Measurements from ENCODE around the gene CD59.
"Not testable (repeated sequence)": the region's sequence is repeated elsewhere in the genome, so short reads cannot be mapped to it uniquely, and the experiment has no call there.

CD59 gene

GRCh38 chr11:33731723-33732531 lies 4.3 kb downstream of the CD59 start:
- Mint-ChIP-seq H3K36me3 (ENCODE audit: low read depth) (peaks cover 66% of the 10 kb centered on the region), H3K9me3 (peaks cover 34% of the 10 kb centered on the region), H3K27me3 (ENCODE audit: low read depth, poor library complexity) (peaks cover 2% of the 10 kb centered on the region), H3K4me1 (peaks cover 53% of the 10 kb centered on the region), H3K27ac (peak overlapping the region; percentile 96), H3K4me3 (peak overlapping the region; percentile 35)
- no peak for TF ChIP-seq CTCF (IDR thresholded peaks at IDR 0.05)
- no peak for DNase-seq

- Mint-ChIP-seq H3K4me3 (no peak overlapping the region), H3K27ac (no peak overlapping the region), H3K27me3 (ENCODE audit: low read depth, poor library complexity) (peaks cover 2% of the 10 kb centered on the region), H3K36me3 (ENCODE audit: low read depth) (peaks cover 78% of the 10 kb centered on the region), H3K4me1 (peaks cover 59% of the 10 kb centered on the region), H3K9me3 (peaks cover 45% of the 10 kb centered on the region)
- DNase-seq, result no peak
- TF ChIP-seq CTCF (IDR thresholded peaks at IDR 0.05), result no peak
Observed at GRCh38 chr11:33730716-33731115, 5.5 kb downstream of the CD59 start.

GRCh38 chr11:33729072-33729664 lies 7.1 kb downstream of the CD59 start:
- not testable (repeated sequence) for H3K27ac Mint-ChIP-seq; DNase-seq; H3K27me3 Mint-ChIP-seq (ENCODE audit: low read depth, poor library complexity)
- Mint-ChIP-seq H3K36me3 (ENCODE audit: low read depth) (peaks cover 76% of the 10 kb centered on the region), H3K9me3 (peaks cover 45% of the 10 kb centered on the region), H3K4me1 (peaks cover 62% of the 10 kb centered on the region), H3K4me3 (peak overlapping the region; percentile 39)

- Mint-ChIP-seq H3K36me3 (ENCODE audit: low read depth) (peaks cover 64% of the 10 kb centered on the region), H3K4me1 (peaks cover 67% of the 10 kb centered on the region), H3K9me3 (peaks cover 39% of the 10 kb centered on the region)
- DNase-seq; H3K27ac Mint-ChIP-seq; H3K27me3 Mint-ChIP-seq (ENCODE audit: low read depth, poor library complexity); H3K4me3 Mint-ChIP-seq: not testable (repeated sequence)
Observed at GRCh38 chr11:33727539-33727938, 8.7 kb downstream of the CD59 start.

- H3K27ac Mint-ChIP-seq, result peak overlapping the region; percentile 46
- DNase-seq, result no peak
- TF ChIP-seq CTCF (IDR thresholded peaks at IDR 0.05), result no peak
- H3K4me3 Mint-ChIP-seq, result no peak overlapping the region
- H3K27me3 Mint-ChIP-seq (ENCODE audit: low read depth, poor library complexity), result peaks cover 2% of the 10 kb centered on the region
- peaks cover 72% of the 10 kb centered on the region for H3K4me1 Mint-ChIP-seq
- H3K36me3 Mint-ChIP-seq (ENCODE audit: low read depth), result peaks cover 68% of the 10 kb centered on the region
- peaks cover 39% of the 10 kb centered on the region for H3K9me3 Mint-ChIP-seq
Observed at GRCh38 chr11:33725496-33725895, 10.7 kb downstream of the CD59 start.

DNA sequence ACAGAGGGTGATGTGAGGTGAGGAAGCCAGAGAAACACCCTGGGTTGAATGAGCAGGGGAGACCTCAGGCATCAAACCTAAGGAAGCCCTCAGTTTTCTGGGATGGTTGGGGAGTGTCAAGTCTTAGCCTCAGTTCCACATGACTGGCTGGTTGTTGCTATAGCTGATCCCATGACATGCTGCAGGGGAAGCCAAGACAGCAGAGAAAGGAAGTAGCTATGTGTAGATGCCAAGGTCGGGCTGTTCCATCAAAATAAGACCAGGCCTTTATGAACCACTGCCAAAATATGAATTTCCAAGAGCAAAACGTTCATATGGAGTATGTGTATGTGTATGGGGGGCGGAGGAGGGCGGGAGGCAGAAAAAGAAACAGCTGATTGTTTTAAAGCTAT lies 11.6 kb downstream of the CD59 start:
- no peak for TF ChIP-seq CTCF (IDR thresholded peaks at IDR 0.05)
- H3K36me3 Mint-ChIP-seq (ENCODE audit: low read depth), result peaks cover 69% of the 10 kb centered on the region
- peaks cover 78% of the 10 kb centered on the region for H3K4me1 Mint-ChIP-seq
- H3K27ac Mint-ChIP-seq, result peak overlapping the region; percentile 98
- peak overlapping the region; percentile 71 for H3K4me3 Mint-ChIP-seq
- H3K9me3 Mint-ChIP-seq, result peaks cover 38% of the 10 kb centered on the region
- no peak for DNase-seq
- peaks cover 2% of the 10 kb centered on the region for H3K27me3 Mint-ChIP-seq (ENCODE audit: low read depth, poor library complexity)
